ENCODE measurements around the gene IRF1.

DNA sequence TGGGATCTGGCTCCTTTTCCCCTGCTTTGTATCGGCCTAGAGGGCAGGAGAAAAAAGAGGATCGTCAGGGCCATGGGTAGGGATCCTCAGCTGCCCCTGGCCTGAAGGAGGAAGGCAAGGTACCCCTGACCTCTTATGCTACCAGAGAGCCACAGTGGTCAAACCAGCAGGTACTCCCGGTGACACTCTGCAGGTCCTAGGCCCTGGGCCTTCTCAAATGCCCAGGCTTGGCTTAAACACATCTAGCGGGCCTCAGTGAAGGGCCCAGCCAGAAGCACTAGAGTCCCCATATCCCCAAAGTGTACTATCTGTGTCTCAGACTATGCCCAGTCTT, 3.5 kb downstream of the IRF1 start:
- TF ChIP-seq CTCF (IDR thresholded peaks at IDR 0.05) (no peak), POLR2A (IDR thresholded peaks at IDR 0.05) (no peak), POLR2AphosphoS5 (IDR thresholded peaks at IDR 0.05) (no peak), EP300 (IDR thresholded peaks at IDR 0.05) (no peak)
